ENCODE data around the gene TMEM208. TPM values are rescaled to one million over a fixed set of nuclear protein-coding genes. Genes with fewer than 3 reads are reported as not detected.

The TMEM208 gene
- total and polyA plus RNA-seq, 2 donors = 35.2 to 71.8 TPM

DNA sequence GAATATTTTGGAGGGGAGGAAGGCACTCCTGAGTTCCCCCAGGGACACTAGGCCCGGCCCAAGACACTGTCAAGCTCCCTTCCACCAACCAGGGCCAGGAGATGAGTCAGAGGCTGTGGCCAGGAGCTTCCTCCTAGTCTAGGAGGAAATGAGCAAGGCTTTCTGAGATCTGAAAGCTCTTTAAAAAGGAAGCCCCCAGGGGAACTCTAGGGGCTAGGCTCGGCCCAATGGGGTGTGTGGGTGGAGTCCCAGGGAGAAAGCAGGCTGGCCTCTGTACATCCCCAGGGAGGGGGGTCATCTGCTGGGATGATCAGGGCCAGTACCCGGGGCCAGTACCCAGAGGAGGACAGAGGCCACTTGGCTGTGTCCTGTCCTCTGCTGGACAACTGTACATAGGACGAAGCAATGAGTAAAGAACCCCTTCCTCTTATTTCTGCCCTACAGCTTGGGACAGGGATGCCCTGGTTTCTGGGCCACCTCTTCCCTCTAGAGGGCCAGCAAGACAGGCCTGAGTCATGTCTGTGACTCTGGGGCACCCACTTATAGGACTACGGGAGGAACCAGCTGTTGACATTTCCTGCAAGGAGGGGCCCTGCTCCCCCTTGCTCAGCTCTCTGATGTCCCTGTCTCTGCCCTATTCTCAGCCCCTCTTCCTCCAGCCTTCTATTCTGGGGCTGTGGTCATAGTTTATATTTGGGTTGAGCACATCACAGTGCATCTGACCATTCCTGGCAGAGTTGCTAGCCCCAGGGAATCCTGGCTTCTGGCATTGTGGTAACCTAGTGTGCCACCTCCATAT lies 17.7 kb downstream of the TMEM208 start:
- Histone ChIP-seq H3K4me3 (ENCODE audit: low read length in 2 of 2) (no peak overlapping the region), H3K27ac (ENCODE audit: low read depth in 1 of 2, low read length in 1 of 2) (peak overlapping the region; percentile 50 to 58), H3K4me1 (ENCODE audit: control insufficient read depth in 2 of 2, insufficient read depth in 2 of 2, low read length in 2 of 2) (peaks cover 20 to 58% of the 10 kb centered on the region in 2 donors), H3K36me3 (ENCODE audit: control insufficient read depth in 2 of 2, insufficient read depth in 2 of 2, low read length in 1 of 2) (no peaks in the 10 kb centered on the region), H3K27me3 (ENCODE audit: control insufficient read depth in 2 of 2, insufficient read depth in 1 of 2, low read length in 1 of 2) (peaks cover 10 to 44% of the 10 kb centered on the region in 2 donors), H3K9me3 (ENCODE audit: control insufficient read depth in 2 of 2, insufficient read depth in 1 of 2, low read length in 1 of 2) (peaks cover 0 to 12% of the 10 kb centered on the region in 2 donors)
- 7% methylated on average over 5 of the region's 5 CpGs for WGBS
- DNase-seq (ENCODE audit: low read depth in 6 of 9, low spot score in 9 of 9) = peak in 2 of 9 donors; percentile 40 to 69

DNA sequence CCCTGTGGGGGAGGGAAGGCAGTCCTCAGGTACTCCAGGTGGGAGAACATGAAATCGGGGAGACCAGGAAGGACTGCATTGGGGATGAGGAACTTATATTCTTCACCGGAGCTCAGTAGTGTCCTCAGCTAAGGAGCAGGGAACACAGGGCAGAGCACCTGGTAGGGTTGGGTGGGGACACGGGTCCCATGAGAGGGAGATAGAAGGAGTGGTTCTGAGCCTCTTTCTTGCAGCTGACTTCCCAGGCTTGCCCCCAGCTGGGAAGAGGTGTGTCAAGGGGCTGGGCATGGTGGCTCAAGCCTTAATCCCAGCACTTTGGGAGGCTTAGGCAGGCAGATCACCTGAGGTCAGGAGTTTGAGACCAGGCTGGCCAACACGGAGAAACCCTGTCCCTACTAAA lies 18.3 kb downstream of the TMEM208 start:
- no peak overlapping the region for H3K4me3 ChIP-seq (ENCODE audit: low read length in 2 of 2)
- peaks cover 15 to 50% of the 10 kb centered on the region in 2 donors for H3K27me3 ChIP-seq (ENCODE audit: control insufficient read depth in 2 of 2, insufficient read depth in 1 of 2, low read length in 1 of 2)
- peaks cover 20 to 58% of the 10 kb centered on the region in 2 donors for H3K4me1 ChIP-seq (ENCODE audit: control insufficient read depth in 2 of 2, insufficient read depth in 2 of 2, low read length in 2 of 2)
- H3K27ac ChIP-seq (ENCODE audit: low read depth in 1 of 2, low read length in 1 of 2) = peak overlapping the region in 1 of 2 donors; percentile 18
- WGBS = 53% methylated on average over 4 of the region's 4 CpGs
- peaks cover 0 to 12% of the 10 kb centered on the region in 2 donors for H3K9me3 ChIP-seq (ENCODE audit: control insufficient read depth in 2 of 2, insufficient read depth in 1 of 2, low read length in 1 of 2)
- no peaks in the 10 kb centered on the region for H3K36me3 ChIP-seq (ENCODE audit: control insufficient read depth in 2 of 2, insufficient read depth in 2 of 2, low read length in 1 of 2)
- DNase-seq (ENCODE audit: low read depth in 6 of 9, low spot score in 9 of 9) = no peak

DNA sequence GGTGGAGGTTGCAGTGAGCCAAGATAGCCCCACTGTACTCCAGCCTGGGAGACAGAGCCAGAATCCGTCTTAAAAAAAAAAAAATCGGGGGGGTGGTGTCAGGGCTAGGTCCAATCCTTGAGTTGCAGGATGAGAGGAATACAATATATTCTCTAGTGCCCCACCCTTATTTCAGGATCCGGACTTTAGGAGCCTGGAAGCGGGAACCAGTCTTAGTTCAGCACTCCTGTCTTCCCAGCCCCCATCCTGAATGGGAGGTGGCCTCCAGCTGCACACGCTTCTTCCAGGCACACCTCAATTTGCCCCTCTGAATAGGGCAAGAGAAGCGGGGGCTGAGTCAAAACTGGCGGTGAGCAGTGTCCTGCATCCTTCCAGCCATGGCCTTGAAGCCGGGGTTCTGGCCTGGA lies 18.7 kb downstream of the TMEM208 start:
- H3K27ac ChIP-seq (ENCODE audit: low read depth in 1 of 2, low read length in 1 of 2) = no peak overlapping the region
- peaks cover 20 to 58% of the 10 kb centered on the region in 2 donors for H3K4me1 ChIP-seq (ENCODE audit: control insufficient read depth in 2 of 2, insufficient read depth in 2 of 2, low read length in 2 of 2)
- 62% methylated on average over 8 of the region's 8 CpGs for WGBS
- H3K9me3 ChIP-seq (ENCODE audit: control insufficient read depth in 2 of 2, insufficient read depth in 1 of 2, low read length in 1 of 2) = peaks cover 0 to 12% of the 10 kb centered on the region in 2 donors
- no peak for DNase-seq (ENCODE audit: low read depth in 6 of 9, low spot score in 9 of 9)
- H3K36me3 ChIP-seq (ENCODE audit: control insufficient read depth in 2 of 2, insufficient read depth in 2 of 2, low read length in 1 of 2) = no peaks in the 10 kb centered on the region
- H3K4me3 ChIP-seq (ENCODE audit: low read length in 2 of 2) = peak overlapping the region; percentile 64 to 66
- H3K27me3 ChIP-seq (ENCODE audit: control insufficient read depth in 2 of 2, insufficient read depth in 1 of 2, low read length in 1 of 2) = peaks cover 15 to 55% of the 10 kb centered on the region in 2 donors

DNA sequence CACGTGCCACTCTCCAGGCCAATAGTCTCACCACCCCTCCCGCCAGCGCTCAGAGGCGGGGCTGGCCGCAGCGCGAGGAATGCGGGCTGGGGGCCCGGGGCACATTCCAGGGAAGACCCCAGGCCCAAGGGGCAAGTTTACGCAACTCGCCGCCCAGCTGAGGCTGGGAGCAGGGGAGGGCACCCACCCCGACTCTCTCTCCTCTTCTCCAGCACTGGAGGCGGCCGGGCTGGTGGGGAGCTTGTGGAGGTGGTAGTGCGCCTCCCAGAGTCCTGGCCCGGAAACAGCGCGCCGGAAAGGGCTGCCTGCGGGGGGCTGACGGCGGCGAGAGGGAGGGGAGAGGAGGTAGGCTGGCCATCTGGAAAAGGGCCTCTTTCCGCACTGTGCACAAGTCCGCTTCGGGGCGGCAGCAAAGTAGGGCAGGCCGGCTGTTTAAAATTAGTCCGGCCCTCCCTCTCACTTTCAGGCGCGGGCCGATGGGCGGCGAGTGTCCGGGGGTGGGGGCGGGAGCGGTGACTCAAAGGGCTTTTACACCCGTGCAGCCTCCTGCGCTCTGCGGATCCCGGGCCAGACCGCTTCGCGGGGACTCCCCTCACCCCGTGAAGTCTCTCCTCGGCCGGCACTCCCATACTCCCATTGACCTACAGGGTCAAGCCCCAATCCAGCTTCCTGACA lies 19.3 kb downstream of the TMEM208 start:
- H3K4me1 ChIP-seq (ENCODE audit: control insufficient read depth in 2 of 2, insufficient read depth in 2 of 2, low read length in 2 of 2) = peaks cover 20 to 58% of the 10 kb centered on the region in 2 donors
- 5% methylated on average over 48 of the region's 48 CpGs for WGBS
- H3K27ac ChIP-seq (ENCODE audit: low read depth in 1 of 2, low read length in 1 of 2) = peak overlapping the region; percentile 24 to 64

DNA sequence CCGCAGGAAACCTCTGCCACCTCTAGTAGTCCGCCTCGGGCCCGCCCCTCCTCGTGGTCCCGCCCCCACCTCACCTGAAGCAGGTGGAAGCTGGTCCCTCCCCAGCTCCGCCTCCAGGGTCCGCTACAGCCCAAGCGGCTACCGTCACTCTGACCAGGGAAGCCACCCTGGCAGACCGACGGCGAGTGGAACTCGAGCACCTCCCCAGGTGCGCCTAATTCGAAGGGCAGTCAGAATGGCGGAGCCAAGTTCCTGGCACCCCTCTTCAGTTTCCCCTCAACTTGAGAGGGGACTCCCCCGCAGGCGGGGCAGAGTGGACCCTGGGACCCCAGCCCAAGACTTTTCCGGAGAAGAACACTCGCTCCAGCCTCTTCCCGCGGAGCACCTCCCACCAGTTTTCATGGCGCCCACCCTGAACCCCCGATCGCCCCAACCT lies 19.8 kb downstream of the TMEM208 start:
- no peaks in the 10 kb centered on the region for H3K36me3 ChIP-seq (ENCODE audit: control insufficient read depth in 2 of 2, insufficient read depth in 2 of 2, low read length in 1 of 2)
- H3K27me3 ChIP-seq (ENCODE audit: control insufficient read depth in 2 of 2, insufficient read depth in 1 of 2, low read length in 1 of 2) = peaks cover 18 to 64% of the 10 kb centered on the region in 2 donors
- peak in 1 of 9 donors; percentile 32 for DNase-seq (ENCODE audit: low read depth in 6 of 9, low spot score in 9 of 9)
- under 1% methylated on average over 26 of the region's 26 CpGs for WGBS
- H3K4me3 ChIP-seq (ENCODE audit: low read length in 2 of 2) = peak overlapping the region; percentile 64 to 66
- peaks cover 0 to 12% of the 10 kb centered on the region in 2 donors for H3K9me3 ChIP-seq (ENCODE audit: control insufficient read depth in 2 of 2, insufficient read depth in 1 of 2, low read length in 1 of 2)
- peak overlapping the region; percentile 34 to 67 for H3K27ac ChIP-seq (ENCODE audit: low read depth in 1 of 2, low read length in 1 of 2)
- peaks cover 20 to 58% of the 10 kb centered on the region in 2 donors for H3K4me1 ChIP-seq (ENCODE audit: control insufficient read depth in 2 of 2, insufficient read depth in 2 of 2, low read length in 2 of 2)

More for the DNA sequence above, 19.3 kb downstream of the TMEM208 start:
- Histone ChIP-seq H3K27me3 (ENCODE audit: control insufficient read depth in 2 of 2, insufficient read depth in 1 of 2, low read length in 1 of 2) (peaks cover 18 to 61% of the 10 kb centered on the region in 2 donors), H3K9me3 (ENCODE audit: control insufficient read depth in 2 of 2, insufficient read depth in 1 of 2, low read length in 1 of 2) (peaks cover 0 to 12% of the 10 kb centered on the region in 2 donors), H3K4me3 (ENCODE audit: low read length in 2 of 2) (peak overlapping the region; percentile 64 to 66), H3K36me3 (ENCODE audit: control insufficient read depth in 2 of 2, insufficient read depth in 2 of 2, low read length in 1 of 2) (no peaks in the 10 kb centered on the region)
- DNase-seq (ENCODE audit: low read depth in 6 of 9, low spot score in 9 of 9) = peak in 3 of 9 donors; percentile 30 to 52 (median 40)

DNA sequence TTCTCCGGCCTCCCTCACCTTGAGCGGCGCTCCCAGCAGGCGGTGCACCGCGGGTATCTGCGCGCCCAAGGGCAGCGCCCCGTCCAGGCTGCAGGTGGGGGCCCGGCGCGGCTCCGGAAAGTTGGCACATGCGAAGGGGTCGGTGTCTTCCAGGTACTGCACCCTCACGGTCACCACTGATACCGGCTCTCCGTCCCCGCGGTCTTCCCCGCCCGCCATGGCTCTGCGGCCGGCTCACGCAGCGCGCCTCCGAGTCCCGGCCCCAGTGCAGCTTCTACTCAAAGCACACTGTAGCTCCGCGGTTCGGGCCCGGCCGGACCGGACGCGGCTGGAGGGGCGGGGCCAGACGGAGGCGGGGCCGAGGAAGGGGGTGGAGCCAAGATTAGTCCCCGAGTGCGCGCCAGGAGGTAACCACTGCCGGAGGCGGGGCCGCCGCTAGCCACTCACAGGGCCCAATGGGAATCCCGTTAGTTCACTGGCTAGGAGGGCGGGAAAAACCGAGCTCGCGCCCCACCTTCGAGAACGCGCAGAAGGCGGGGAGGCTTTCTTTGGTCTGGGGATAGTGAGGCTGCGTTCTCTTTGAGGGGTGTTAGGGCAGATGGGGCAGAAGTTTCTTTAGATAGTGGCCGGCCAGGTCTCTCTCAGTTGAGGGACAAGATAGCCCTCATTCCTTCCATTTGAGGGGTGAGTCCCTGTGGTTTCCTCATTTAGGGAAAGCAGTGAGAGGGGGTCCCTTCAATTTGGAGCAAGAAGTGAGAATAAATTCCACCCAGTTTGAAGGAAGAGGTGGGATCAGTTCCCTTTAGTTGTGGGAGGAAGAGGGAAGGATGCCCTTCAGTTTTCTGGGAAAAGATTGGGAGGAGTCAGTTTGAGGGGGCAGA lies 20.5 kb downstream of the TMEM208 start, which contains the start of gene FHOD1:
TSS of gene FHOD1 (minus strand) at position 290 of the 881 bp plus-strand sequence. CDS start at position 219, 71 bp downstream.
- peak within 1 kb of the TSS; percentile 34 to 67 for H3K27ac ChIP-seq (ENCODE audit: low read depth in 1 of 2, low read length in 1 of 2)
- peak; percentile 51 to 92 (median 82) for DNase-seq (ENCODE audit: low read depth in 6 of 9, low spot score in 9 of 9)
- peaks cover 20 to 58% of the 10 kb centered on the region in 2 donors for H3K4me1 ChIP-seq (ENCODE audit: control insufficient read depth in 2 of 2, insufficient read depth in 2 of 2, low read length in 2 of 2)

DNA sequence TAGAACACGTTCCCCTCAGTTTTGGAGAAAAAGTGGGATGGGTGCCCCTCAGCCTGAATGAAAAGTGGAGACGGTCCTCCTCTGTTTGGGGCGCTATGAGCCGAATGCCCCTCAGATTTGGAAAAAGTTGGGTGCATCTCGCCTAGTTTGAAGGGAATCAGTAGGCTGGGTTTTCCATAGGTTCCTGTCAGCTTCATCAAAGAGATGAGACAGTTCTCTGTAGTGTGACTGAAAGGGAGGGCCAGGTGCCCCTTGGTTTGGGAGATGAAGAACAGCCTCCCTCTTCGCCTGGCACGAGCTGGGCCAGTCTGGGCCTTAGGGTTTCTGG lies 21.1 kb downstream of the TMEM208 start:
- DNase-seq (ENCODE audit: low read depth in 6 of 9, low spot score in 9 of 9) = no peak
- H3K4me1 ChIP-seq (ENCODE audit: control insufficient read depth in 2 of 2, insufficient read depth in 2 of 2, low read length in 2 of 2) = peaks cover 20 to 58% of the 10 kb centered on the region in 2 donors
- peaks cover 0 to 12% of the 10 kb centered on the region in 2 donors for H3K9me3 ChIP-seq (ENCODE audit: control insufficient read depth in 2 of 2, insufficient read depth in 1 of 2, low read length in 1 of 2)
- H3K36me3 ChIP-seq (ENCODE audit: control insufficient read depth in 2 of 2, insufficient read depth in 2 of 2, low read length in 1 of 2) = no peaks in the 10 kb centered on the region
- peaks cover 18 to 72% of the 10 kb centered on the region in 2 donors for H3K27me3 ChIP-seq (ENCODE audit: control insufficient read depth in 2 of 2, insufficient read depth in 1 of 2, low read length in 1 of 2)
- H3K4me3 ChIP-seq (ENCODE audit: low read length in 2 of 2) = peak overlapping the region; percentile 64 to 66
- no peak overlapping the region for H3K27ac ChIP-seq (ENCODE audit: low read depth in 1 of 2, low read length in 1 of 2)
- WGBS = 9% methylated on average over 7 of the region's 7 CpGs

More for the DNA sequence above, 20.5 kb downstream of the TMEM208 start, which contains the start of gene FHOD1:
- peaks cover 0 to 12% of the 10 kb centered on the region in 2 donors for H3K9me3 ChIP-seq (ENCODE audit: control insufficient read depth in 2 of 2, insufficient read depth in 1 of 2, low read length in 1 of 2)
- peak within 1 kb of the TSS; percentile 64 to 66 for H3K4me3 ChIP-seq (ENCODE audit: low read length in 2 of 2)
- under 1% methylated on average over 60 of the region's 60 CpGs for WGBS
- peaks cover 18 to 66% of the 10 kb centered on the region in 2 donors for H3K27me3 ChIP-seq (ENCODE audit: control insufficient read depth in 2 of 2, insufficient read depth in 1 of 2, low read length in 1 of 2)
- no peaks in the 10 kb centered on the region for H3K36me3 ChIP-seq (ENCODE audit: control insufficient read depth in 2 of 2, insufficient read depth in 2 of 2, low read length in 1 of 2)

DNA sequence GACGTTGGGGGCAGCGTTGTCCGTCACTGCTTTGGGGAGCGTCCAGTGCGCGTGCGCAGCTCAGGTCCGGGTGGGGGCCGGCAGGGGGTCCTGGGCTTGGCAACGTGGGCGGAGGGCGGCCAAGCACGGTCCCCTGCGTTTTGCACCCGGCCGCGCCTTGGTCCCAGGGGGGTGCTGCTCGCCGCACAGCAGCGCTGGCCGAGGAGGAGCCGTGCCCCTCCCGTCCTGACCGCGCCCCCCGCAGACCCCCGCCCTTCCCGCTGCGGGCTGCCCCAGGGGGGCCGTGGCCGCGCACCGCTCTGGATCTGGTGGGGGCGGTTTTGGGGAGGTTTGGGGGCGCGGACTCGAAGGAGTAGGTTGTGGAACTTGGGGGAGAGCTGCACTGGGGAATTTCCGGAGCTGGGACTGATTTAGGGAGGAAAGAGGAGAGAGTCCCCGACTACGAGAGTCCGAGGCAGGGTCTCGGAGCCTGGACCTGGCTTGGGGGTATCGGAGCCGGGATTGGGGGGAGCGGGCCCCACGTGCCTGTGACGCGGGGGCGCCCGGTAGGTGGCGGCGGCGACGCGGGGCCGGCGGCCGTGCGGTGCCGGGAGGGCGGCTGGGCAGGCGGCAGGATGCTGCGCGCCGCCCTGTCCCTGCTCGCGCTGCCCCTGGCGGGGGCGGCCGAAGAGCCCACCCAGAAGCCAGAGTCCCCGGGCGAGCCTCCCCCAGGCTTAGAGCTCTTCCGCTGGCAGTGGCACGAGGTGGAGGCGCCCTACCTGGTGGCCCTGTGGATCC lies 21.7 kb downstream of the TMEM208 start, which contains the start of gene SLC9A5:
TSS of gene SLC9A5 (plus strand) at position 579 of the 777 bp plus-strand sequence. CDS start at position 615, 36 bp downstream.
- peak within 1 kb of the TSS; percentile 64 to 66 for H3K4me3 ChIP-seq (ENCODE audit: low read length in 2 of 2)
- H3K9me3 ChIP-seq (ENCODE audit: control insufficient read depth in 2 of 2, insufficient read depth in 1 of 2, low read length in 1 of 2) = peaks cover 0 to 12% of the 10 kb centered on the region in 2 donors
- peaks cover 20 to 57% of the 10 kb centered on the region in 2 donors for H3K4me1 ChIP-seq (ENCODE audit: control insufficient read depth in 2 of 2, insufficient read depth in 2 of 2, low read length in 2 of 2)
- 1% methylated on average over 75 of the region's 75 CpGs for WGBS
- no peaks in the 10 kb centered on the region for H3K36me3 ChIP-seq (ENCODE audit: control insufficient read depth in 2 of 2, insufficient read depth in 2 of 2, low read length in 1 of 2)
- peaks cover 18 to 72% of the 10 kb centered on the region in 2 donors for H3K27me3 ChIP-seq (ENCODE audit: control insufficient read depth in 2 of 2, insufficient read depth in 1 of 2, low read length in 1 of 2)
- H3K27ac ChIP-seq (ENCODE audit: low read depth in 1 of 2, low read length in 1 of 2) = no peak within 1 kb of the TSS
- no peak for DNase-seq (ENCODE audit: low read depth in 6 of 9, low spot score in 9 of 9)

Data from thymus (tissue), 11 donors.